D341Med (cell line): ENCODE measurements around the gene CYTH1.
"Not testable (repeated sequence)": the region's sequence is repeated elsewhere in the genome, so short reads cannot be mapped to it uniquely, and the experiment has no call there.

Experiments used
- DNase-seq: peaks from one replicate; pipeline ENCODE4 v3.0.0; 2012; ENCODE audit warnings: low spot score

CYTH1 gene

DNA sequence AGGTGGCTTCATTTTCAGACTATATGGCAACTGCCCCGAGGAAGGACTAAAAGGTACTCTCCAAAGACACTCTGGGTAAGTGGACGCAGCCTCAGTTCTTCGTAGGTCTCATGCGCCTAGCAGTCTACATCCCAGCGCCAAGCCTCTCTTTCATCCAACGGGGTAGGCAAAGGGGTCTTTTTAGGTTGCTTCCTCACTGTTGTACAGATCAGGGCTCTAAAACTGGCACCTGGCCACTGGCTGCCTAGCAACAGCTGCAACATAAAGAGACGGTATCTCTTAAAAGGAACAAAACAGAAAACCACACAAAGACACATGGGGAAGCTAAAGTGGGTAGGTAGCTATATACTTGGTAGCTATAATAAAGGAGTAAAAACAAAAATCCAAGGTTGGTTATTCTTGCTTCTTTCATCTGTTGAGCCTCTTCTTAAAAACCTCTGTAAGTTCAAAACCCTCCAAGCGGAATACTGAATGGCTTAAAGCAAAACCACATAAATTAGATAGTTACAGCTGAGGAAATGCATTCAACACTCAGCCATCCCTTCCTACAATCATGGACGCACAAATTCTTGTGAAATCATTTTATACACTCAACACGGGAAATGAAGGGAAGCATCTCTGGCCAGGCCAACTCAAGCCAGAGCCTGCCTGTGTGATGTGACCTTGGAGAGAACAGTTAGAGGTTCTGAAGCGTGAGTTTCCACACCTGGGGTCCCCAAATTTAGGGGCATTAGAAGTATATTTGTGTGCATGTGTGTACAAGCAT lies 22.7 kb downstream of the CYTH1 start:
- DNase-seq: no peak

DNA sequence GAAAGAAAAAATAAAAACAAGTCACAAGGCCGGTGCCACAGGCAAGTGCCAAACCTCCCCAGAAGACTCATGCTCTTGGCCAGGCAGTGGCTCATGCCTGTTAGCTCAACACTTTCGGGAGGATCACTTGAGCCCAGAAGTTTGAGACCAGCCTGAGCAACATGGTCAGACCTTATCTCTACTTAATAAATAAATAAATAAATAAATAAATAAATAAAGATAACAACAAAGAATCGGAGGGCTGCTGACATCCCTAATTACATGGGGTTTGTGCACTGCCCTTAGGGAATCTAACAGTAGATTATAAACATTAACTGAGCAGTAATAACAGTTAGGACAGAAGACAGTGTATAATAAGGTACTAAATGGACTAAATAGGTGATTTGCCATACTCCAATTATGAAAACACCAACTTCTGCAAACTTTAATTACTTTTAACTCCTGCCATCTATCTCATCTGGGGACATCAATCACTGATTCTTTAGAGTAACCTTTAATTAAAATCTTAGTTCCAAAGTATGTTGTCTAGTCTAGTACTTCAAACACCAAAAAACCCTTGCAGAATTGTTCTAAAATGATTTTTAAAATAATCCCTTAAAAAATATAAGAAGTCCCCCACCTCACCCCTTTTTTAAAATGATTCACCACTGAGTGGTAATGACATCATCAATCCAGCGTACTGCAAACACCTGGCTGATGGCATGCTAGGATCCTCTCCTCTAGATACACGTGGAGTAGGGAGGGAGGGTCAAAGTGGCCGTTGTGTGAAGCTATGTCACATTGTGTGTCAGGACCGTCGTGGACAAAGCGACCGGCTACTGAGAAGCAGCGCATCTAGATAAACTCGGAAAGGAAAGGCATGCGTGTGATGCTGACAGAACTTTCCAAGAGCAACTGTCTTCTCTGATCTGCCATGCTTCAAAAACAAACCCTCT lies 28.5 kb downstream of the CYTH1 start:
- DNase-seq: no peak

- DNase-seq: no peak
Observed at GRCh38 chr17:78751447-78752161, 30.5 kb downstream of the CYTH1 start.

- DNase-seq: not testable (repeated sequence)
Observed at GRCh38 chr17:78751000-78751399, 31.1 kb downstream of the CYTH1 start.

DNA sequence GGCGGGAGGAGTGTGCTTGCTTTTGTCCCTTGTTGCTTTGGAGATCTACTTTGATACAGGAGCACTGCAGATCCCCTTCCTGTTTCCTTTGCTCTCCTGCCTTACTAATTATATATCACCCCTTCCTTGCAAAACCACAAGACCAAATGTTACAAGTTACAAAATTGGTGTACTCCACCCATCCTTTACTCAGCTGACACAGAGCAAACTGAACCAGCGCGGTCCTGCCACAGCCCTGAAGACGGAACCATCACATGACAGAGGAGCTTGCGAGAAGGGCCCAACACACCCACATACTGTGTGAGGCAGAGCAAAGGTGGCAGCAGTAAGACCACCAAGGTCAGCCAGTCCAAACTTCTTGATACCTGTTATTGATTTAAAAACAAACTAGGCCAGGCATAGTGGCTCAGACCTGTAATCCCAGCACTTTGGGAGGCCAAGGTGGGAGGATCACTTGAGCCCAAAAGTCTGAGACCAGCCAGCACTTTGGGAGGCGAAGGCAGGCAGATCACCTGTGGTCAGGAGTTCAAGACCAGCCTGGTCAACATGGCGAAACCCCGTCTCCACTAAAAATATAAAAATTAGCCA lies 33.2 kb downstream of the CYTH1 start:
- no peak for DNase-seq

DNA sequence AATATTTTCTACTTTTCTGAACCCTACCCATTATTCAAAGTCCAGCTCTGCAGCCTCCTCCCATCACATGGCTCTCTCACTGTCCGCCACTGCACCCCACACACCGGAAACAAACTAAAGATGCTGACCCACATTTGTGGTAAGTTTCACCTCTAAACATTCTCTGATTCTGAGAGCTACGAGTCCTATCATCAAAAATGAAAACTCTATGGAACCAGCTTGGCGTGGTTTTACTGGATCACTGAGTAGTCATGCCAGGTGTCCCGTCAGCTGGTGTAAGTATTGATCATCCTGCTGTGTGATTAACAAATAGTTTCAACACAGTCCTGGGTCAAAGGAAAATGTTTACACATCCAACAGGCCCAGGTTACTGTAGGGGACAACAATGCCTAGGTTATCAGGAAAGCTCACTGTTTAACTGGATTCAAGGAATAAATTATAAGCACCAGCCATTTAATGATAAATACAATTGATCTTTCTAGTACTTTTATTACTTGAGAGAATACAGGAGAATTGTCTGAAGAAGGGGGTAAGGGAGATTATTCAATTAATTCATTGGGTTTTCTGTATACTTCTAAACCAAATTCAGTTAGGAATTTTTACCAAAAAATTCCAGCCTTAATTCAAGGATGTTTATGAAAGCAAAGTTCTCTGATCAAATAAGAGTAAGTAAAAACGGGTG lies 33.9 kb downstream of the CYTH1 start:
- DNase-seq: no peak

DNA sequence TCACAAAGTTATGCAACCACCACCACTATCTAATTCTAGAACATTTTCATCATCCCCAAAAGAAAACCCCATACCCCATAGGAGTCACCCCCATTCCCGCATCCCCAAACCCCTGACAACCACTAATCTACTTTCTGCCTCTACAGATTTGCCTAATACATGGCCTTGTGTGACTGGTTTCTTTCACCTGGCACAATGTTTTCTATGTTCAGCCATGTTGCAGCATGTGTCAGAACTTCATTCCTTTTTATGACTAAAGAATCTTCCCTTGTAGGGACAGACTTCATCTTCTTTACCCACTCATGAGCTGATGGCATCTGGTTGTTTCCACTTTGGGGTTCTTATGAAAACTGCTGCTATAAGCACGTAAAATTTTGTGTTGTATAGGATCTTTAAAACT lies 34.6 kb downstream of the CYTH1 start:
- no peak for DNase-seq

GRCh38 chr17:78746949-78747269 lies 35.2 kb downstream of the CYTH1 start:
- DNase-seq: no peak

- DNase-seq: no peak
Observed at GRCh38 chr17:78746263-78746948, 35.7 kb downstream of the CYTH1 start.

- DNase-seq: no peak
Observed at GRCh38 chr17:78745407-78746088, 36.5 kb downstream of the CYTH1 start.

DNA sequence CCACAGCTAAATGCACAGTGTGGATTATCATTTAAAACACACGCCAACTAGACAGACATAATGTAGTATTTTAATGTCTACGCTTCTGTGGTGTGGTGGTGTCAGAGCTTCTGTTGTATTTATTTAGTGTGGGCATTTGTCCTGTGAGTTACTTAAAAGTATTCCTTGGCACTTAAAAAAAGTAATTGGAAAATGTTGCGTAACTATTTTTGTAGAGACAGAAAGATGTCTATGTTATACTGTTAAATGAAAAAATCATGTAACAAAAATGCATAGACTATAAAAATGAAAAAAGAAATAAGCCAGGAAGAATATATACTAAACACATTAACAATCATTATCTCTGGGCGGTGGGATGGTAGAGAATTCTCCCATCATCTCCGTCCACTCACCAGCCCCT lies 39.2 kb downstream of the CYTH1 start:
- no peak for DNase-seq

DNA sequence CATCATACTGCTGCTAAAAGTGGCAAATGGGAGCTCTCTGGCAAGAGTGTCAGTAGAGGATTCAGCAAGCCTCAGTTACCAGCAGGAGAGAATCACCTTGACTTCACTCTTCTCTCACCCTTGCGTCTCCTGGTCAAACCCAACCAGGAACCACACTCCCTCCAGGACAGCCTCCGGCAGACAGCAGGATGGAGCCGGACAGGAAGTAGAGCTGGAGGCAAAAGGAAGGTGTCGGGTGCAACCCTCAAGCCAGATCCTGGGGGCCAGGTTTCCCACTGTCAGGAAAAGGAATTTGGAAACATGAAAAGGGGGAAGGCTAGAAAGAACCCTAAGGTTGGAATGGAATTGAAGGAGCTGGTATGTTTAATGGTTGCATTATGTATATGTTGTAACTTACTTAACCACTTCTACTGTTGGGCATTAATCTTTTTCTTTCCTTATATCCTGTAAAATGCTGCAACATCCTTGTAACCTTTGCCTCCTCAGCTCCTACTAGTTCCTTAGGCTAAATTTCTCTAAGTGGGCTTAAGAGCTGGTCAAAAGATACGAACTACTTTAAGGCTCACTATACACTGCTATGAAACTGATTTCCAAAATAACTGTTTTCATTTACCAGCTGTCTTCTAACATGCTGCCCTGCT lies 40.3 kb downstream of the CYTH1 start:
- DNase-seq: no peak

GRCh38 chr17:78739331-78739931 lies 42.6 kb downstream of the CYTH1 start:
- no peak for DNase-seq

DNA sequence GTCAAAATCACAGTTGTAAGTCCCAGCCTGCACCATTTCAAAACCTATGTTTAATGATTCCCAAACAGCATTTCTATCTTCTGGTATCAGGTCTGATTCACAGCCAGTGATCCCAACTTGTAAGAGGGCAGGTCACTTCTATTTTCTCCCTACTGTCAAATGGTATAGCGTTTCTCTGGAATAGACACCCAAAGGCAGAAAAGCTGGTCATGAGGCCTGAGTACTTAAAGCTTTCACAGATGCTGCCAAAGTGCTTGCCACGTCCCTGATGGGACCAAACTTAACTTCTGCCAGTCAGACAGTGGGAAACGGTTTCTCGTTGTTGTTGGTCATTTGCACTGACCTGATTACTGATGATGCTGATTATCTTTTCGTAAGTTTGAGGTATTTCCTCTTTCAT lies 43.4 kb downstream of the CYTH1 start:
- DNase-seq: no peak

- DNase-seq: no peak
Observed at GRCh38 chr17:78738278-78738677, 43.8 kb downstream of the CYTH1 start.

DNA sequence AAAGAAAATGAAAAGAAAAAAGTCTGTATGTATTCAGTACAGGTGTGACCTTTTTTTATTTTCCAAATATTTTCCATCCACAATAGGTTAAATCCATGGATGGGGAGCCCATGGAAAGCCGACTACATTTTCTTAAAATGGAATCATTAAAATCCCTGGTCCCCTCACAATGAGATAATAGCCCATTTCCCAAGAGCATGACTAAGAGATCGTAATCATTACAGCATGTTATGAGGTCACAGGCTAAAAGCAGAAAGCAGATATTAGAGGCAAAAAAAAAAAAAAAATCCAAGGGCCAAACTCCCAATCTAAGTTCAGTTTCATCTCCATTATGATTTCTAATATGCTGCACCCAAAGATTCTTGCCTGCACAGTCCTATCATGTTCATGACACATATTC lies 44.7 kb downstream of the CYTH1 start:
- DNase-seq: no peak

GRCh38 chr17:78736526-78737079 lies 45.5 kb downstream of the CYTH1 start:
- peak; percentile 74 for DNase-seq

GRCh38 chr17:78735832-78736525 lies 46.1 kb downstream of the CYTH1 start:
- DNase-seq: no peak
